NCI-H748 treated with DMSO at 0.1 percent for 48 hours (cell line): ENCODE data around the gene RAD9A.
"Not testable (repeated sequence)": the region's sequence is repeated elsewhere in the genome, so short reads cannot be mapped to it uniquely, and the experiment has no call there.

Experiments
- DNase-seq: peaks from one replicate; lab custom pipeline; 2025; lab: John Stamatoyannopoulos, UW

The RAD9A gene

DNA sequence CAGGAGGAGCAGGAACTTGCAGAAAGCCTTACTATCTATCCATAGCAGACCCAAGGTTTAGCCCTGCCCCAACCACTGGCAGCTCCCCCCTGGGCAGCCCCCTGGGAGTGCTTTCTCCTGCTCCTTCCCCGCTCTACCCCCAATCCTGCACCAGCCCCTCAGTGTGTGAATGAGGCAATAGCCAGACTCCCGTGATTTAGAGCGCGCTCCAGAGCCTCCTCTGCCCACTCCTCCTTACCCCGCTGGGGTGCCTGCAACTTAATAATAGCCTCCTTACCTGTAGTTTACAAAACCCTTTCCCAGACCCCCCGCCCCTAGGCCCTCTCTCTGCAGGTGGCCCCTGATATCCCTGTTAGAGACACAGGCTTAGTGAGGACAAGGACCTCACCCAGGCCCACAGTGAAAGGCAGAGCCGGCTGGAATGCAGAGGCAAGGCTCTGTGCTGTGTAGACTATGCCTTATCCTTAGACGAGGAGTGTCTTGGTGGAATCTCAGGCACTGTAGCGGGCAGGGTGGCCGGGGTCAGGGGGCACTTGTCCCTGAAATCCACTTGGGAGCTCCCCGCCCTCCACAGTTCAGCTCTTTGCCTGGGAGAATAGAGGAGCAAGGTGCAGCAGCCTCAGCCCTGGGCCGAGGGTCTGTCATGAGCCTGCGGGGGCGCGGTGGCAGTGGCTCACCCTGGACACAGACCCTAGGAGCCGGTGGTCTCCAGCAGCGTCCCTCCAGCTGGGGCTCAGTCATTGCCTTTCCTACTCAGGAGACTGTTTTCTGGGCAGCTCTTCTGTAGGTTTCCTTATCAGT is 19.4 kb downstream of the RAD9A start:
- no peak for DNase-seq

DNA sequence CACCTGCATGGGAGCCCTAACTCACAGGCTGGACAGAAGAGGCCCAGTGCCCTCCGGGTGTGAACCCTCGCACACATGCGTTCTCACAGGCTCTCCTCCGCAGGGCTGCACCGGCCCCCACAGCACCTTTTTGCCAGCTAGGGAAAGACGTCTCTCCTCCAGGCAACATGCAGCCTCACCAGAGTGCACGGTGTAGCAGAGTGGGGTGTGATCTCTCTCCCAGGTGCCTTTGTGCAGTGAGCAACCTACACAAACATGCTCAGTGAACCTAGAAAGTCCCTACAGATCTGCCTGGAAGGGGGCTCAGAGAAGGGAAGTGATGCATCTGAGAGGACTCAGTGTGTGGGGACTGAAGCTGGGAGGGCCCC is 20.0 kb downstream of the RAD9A start:
- no peak for DNase-seq

DNA sequence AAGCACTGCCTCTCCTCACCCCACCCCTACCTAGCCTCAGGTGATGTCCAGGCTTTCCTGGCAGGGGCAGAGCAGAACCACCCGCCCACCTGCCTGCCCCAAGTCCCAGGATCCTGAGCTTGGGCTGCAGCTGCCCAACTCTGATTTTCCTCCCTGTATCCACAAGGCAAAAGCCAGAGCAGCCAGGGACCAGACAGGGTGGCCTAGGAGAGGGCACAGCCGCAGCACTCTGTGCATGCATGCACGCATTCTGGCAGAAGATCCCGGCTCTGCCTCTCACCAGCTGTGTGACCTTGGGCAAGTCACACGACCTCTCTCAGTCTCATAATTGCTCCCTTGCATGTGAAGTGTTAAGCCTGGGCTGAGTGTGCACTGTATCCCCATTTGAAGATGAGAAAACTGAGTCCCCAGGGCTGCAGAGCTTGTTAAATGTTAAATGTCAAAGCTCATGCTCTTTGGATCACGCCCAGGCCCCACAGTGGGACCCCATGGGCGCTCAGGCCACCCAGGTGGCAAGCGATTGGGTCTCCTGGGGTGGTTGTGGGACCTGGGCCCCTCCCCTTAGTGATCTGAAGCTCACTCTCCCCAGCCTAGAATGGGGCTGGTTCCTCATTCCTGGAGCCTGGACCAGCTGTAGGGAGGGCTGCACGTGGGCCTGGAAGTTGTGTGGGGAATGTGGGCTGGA is 20.9 kb downstream of the RAD9A start:
- no peak for DNase-seq

DNA sequence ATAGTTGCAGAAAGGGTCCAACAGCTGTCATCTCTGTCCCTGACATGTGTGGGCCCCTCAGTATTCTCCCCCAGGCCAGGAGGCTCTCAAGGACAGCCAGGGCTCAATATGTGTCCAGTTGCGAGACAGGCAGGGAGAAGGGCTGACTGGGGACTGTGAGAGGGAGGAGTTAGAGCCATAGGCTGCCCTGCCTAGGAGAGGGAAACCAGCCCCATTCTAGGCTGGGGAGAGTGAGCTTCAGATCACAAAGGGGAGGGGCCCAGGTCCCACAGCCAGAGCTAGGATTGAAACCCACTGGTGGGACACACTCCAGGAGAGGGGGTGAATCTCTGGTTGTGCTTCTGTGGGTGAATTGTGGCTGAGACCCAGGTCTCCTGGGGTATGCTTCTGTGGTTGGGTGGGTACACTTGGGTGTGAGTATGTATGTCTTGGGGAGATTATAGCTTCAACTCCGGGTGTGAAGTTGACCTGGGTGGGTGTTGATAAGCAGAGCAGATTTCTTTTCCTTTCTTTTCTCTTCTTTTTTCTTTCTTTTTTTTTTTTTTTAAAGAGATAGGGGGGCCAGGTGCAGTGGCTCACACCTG is 21.6 kb downstream of the RAD9A start:
- DNase-seq, result no peak

DNA sequence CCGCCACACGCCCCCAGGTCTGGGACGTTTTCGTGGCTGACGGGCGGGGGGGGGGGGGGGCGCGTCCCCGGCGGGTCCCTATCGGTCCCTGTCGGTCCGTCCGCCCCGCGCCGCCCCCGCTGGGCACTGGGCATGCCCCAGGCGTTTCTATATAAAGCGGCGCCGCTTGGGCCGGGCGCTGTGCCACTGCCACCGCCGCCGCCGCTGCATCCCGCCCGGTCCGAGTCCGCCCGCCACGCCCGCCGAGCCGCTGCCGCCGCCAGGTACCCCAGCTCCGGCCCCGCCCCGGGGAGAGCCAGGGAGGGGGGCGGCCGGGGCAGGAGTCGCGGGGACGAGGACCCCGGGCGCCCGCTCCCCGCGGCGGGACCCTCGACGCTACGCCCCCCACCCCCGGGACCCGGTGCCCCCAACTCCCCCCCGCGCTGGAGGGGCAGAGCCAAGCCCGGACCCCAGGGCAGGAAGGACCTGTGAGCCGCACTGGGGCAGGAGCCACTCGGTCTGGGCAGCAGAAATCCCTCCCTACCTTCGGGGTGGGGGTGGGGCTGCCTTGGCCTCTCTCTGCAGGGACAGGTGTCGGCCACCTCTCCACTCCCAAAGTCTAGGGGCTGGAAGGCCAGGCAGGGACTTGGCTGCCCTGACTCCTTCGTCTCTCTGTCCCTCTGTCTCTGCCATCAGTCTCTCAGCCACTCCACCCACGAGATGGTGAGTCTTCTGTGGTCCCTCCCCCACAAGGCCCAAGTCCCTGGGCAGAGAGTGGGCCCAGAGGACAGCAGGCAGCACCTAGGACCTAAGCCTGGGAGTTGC is 23.9 kb downstream of the RAD9A start, which contains the start of gene CARNS1:
TSS of gene CARNS1 (plus strand) at position 178 of the 804 bp plus-strand sequence. CDS start at position 700, 522 bp downstream.
- no peak for DNase-seq

DNA sequence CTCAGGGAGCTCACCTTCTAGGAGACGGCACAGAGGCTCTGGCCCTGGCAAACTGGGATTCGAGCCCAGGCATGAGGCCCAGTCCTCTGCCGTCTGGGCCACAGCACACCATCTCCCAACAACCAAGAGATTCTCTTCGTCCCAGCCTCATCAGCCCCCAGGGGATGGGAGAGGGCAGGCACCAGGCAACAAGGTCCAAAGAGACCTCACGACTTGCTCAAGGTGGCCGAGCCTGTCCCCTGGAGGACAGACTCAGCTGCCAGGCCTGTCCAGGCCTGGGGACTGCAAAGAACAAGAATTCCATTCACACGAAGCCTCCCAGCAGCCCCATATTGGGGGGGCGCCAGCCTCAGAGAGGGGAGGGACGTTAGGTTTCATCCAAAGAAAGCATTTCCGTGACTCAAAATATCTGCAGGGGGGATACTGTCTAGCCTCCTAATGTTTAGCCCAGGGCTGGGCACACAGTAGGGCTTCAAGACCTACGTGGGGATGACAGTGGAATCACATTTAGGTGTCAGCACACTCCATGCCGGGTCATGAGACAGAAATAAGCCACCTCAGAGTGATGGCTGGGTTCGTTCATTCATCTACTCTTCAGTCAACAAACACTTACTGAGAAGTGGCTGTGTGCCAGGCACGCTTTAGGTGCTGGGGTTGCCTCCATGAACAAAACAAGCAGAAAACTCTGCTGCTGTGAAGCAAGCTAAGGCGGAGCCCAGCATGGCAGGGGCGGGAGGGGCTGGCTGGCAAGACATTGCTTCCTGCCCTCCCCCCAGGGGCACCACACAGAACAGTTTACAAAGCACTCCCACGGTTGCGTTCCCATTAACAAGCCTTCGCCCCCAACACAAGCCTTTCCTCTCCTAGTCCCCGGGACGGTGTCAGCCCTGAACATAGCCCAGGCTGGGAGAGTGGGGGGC is 24.9 kb downstream of the RAD9A start:
- peak; percentile 25 for DNase-seq

DNA sequence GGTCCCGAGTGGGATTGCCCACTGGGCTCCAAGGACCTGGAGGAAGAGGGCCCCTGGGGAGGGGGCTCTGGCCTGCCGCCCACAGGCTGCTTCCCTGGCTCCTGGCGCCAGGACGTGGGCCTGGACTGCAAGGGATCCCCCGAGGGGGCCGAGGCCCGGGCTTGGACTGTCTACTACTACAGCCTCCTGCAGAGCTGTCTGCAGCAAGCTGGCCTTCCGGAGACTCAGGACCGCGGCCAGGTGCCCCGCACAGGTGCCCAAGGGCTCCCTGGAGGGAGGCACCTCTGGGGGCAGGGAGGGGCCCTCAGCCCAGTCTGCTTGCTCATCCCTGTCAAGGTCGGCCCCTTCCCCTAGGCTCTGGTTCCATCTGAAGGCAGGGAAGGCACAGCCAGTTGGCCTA is 25.6 kb downstream of the RAD9A start:
- no peak for DNase-seq

DNA sequence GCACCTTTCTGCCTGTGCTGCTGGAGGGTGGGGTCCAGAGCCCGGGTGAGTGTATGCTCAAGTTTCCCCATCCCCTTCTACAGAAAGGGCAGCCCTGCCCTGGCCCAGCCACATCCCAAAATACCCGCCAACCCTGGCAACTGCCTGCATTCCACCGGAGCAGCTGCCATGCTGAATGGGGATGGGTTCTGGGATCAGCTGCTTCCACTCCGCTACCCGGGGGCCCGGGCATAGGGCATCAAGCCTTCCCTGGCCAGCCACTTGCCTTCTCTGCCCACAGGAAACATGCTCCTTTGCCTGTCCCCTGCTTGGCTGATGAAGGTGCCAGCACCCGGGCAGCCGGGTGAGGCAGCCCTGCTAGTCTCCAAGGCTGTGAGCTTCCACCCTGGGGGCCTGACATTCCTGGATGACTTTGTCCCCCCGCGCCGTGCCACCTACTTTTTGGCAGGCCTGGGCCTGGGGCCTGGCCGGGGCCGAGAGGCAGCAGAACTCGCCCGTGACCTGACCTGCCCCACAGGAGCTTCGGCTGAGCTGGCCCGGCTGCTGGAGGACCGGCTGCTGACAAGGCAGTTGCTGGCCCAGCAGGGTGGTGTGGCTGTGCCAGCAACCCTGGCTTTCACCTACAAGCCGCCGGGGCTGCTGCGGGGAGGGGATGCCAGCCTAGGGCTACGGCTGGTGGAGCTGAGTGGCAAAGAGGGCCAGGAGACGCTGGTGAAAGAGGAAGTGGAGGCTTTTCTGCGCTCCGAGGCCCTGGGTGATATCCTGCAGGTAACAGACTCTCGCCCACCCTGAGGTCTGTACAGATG is 26.9 kb downstream of the RAD9A start:
- no peak for DNase-seq

DNA sequence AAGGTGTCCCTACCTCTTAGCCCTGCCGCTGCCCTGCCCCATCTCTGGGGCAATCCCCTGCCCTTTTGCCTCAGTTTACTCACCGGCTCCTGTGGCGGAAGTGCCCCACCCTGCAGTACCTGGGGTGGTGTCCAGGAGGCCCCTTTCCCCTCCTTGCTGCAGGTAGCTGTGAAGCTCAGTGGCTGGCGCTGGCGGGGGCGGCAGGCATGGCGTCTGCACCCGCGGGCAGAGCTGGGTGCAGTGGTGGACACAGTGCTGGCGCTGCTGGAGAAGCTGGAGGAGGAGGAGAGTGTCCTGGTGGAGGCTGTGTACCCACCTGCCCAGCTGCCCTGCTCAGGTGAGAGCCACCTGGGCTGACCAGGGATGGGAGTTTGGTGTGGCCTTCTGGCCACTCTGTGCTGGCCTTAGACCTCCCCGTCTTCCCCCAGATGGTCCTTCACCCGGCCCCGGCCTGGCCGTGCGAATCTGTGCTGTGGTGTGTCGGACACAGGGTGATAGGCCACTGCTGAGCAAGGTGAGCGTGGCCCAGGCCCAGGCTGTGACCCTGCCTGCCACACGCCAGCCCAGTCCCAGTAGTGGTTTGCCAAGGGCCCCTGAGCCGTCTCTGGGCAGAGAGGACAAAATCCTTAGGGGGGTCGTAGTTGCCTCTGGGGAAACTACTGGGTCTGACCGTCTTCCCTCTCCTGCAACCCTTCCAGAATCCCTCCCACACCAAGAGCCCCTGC is 27.7 kb downstream of the RAD9A start:
- no peak for DNase-seq

DNA sequence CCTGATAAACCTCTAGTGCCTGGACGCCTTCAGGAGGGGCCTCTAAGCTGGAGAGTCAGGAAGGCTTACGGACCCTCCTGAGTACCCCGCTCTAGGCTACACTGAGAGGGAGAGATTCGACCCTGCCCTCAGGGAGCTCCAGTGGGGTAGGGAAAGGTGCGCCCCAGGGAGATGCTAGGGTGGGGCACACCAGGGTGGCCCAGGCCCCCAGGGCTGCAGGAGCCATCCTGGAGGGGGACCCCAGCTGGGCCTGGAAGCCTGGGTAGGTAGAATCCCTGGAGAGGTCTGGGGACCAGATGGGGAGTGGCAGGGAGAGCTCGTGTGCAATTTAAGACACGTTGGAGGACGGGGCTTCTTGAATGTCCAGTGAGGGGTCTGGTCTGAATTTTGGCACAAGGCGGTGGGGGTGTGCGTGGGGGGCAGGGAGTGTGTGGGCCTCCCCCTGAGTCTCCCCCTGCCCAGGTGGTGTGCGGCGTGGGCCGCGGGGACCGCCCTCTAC is 28.4 kb downstream of the RAD9A start:
- DNase-seq, result no peak

DNA sequence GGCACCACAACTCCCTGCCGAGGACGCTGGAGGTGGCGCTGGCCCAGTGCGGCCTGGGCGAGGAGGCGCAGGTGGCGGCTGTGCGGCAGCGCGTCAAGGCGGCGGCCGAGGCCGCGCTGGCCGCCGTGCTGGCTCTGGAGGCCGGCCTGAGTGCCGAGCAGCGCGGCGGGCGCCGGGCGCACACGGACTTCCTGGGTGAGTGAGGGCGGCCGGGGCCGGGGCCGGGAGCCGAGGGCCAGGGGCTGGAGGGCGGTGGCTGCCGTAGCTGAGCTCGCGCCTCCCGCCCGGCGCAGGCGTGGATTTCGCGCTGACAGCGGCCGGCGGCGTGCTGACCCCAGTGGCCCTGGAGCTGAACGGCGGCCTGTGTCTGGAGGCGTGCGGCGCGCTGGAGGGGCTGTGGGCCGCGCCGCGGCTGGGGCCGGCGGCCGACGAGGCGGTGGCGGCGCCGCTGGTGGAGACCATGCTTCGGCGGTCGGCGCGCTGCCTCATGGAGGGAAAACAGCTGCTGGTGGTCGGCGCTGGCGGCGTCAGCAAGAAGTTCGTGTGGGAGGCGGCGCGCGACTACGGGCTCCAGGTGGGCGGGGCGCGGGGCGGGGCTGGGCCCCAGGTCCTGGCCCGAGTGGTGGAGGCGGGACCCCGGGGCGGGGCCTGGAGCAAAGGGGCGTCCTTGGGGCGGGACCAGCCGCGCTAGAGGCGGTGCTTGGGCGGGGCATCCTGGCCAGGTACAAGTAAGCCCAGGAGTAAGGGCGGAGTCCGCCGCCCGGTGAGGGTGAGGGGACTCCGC is 29.1 kb downstream of the RAD9A start:
- DNase-seq, result peak; percentile 88

DNA sequence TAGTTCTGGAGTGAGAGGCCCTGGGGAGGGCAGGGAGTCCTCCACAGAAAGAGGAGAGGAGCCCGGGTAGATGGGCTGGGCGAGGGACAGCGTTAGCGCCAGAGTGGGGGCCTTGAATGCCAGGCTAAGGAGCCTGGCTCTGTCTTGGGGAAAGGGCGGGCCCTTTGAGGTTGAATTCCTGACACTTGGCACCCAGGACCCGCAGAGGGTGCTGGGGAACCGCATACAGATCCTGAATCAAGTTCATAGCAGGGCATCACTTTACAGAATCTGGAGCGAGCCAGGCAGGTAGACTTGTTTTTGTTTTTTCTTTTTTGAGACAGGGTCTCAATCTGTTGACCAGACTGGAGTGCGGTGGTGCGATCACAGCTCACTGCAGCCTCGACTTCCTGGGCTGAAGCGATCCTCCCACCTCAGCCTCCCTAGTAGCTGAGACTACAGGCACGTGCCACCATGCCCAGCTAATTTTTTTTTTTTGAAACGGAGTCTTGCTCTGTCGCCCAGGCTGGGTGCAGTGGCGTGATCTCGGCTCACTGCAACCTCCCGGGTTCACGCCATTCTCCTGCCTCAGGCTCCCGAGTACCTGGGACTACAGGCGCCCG is 29.7 kb downstream of the RAD9A start:
- DNase-seq, result no peak

DNA sequence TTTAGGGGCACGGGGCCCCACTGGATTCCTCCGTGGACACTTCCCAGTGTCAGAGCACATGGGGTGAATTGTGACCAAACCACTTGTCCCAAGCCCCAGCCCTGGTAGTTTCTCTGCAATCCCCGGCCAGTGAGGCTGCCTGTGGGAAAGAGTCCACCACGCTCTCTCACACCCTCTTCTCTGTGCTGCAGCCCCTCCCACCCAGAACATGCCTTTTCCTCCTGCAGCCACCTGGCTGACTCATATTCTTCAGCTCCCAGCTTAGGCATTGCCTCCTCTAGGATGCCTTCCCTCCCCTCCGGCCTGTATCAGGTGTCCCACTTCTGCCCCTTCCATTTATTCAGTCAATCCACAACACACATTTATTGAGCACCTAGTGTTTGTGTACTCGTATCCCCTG is 31.1 kb downstream of the RAD9A start:
- DNase-seq, result no peak

DNA sequence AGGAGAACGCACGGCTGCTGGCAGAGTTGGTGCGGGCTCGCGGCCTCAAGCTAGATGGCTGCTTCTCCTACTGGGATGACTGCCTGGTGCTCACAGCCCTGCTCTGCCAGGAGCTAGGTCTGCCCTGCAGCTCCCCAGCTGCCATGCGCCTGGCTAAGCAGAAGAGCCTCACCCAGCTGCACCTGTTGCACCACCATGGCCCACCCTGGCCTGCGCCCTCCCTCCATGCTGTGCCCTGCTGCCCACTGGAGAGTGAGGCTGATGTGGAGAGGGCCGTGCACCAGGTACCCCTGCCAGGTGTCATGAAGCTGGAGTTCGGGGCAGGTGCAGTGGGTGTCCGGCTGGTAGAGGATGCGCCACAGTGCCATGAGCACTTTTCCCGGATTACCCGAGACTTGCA is 31.7 kb downstream of the RAD9A start:
- DNase-seq, result no peak

DNA sequence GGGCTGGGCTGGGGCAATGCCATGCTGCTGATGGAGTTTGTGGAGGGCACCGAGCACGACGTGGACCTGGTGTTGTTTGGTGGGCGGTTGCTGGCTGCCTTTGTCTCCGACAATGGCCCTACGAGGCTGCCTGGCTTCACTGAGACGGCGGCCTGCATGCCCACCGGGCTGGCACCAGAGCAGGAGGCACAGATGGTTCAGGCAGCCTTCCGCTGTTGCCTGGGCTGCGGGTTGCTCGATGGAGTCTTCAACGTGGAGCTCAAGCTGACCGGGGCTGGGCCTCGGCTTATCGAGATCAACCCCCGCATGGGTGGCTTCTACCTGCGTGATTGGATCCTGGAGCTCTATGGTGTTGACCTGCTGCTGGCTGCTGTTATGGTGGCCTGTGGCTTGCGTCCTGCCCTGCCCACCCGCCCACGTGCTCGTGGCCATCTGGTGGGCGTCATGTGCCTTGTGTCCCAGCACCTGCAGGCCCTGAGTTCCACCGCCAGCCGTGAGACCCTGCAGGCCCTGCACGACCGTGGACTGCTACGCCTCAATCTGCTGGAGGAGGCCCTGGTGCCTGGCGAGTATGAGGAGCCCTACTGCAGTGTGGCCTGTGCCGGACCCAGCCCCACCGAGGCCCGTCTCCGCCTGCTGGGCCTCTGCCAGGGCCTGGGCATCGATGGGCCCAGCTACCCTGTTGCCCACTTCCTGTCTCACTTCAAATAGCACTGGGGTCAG is 32.3 kb downstream of the RAD9A start:
- no peak for DNase-seq

DNA sequence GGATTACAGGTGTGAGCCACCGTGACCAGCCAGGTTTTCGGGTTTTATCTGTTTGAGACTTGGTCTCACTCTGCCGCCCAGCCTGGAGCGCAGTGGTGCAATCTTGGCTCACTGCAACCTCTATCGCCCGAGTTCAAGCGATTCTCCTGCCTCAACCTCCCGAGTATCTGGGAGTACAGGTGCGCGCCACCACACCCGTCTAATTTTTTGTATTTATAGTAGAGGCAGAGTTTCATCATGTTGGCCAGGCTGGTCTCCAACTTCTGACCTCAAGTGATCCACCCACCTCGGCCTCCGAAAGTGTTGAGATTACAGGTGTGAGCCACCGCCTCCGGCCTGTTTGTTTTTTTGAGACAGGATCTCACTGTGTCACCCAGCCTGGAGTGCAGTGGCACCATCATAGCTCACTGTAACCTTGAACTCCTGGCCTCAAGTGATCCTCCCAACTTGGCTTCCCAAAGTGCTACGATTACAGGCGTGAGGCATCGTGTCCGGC is 35.6 kb downstream of the RAD9A start:
- DNase-seq, result not testable (repeated sequence)
